NOMO-1 treated with DMSO at 0.1 percent for 48 hours (cell line): ENCODE measurements around the gene GORASP2.
"Not testable (repeated sequence)": the region's sequence is repeated elsewhere in the genome, so short reads cannot be mapped to it uniquely, and the experiment has no call there.

Source experiments
- DNase-seq: peaks from one replicate; lab custom pipeline; 2025; ENCODE audit not compliant: unreplicated experiment; lab: John Stamatoyannopoulos, UW

The GORASP2 gene

DNA sequence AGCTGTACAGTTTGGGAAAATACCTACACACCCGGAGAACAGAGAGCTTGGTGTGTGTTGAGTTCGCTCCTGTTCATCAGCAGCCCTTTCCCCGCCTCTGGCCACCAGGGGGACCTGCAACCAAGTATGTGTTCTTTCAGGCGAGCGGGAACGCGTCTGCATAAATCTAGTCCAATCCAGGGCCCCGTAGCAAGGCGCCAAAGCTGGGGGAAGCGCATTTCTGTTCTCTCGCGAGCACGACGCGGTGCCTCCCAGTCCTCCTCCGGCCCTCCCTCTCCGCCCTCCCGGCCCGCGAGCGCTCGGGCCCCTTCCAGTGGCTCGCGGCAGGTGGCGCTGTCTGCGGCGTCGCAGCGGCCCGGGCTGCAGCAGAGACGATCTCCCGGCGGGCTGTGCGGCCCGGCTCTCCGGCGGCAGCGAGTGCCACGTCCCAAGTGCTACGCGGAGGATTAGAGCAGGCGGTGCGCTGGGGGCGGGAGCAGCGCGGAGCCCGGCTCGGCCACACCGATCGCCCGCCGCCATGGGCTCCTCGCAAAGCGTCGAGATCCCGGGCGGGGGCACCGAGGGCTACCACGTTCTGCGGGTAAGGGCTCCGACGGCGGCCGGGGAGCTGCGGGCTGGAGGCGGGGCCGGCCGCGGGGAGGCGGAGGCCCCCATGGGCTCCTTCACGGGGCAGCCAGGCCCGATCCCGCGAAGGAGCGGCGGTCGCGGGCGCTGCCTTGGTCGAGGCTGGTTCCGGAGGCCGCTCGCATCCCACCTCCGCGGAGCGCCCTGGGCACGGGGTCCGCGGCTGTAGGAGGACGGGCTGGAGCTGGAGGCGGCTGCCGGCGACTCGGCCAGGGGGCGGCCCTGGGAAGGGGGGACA, at the start of gene GORASP2:
Gene GORASP2 (plus strand): TSS at position 430 of the 862 bp plus-strand sequence. CDS start 88 bp downstream, at position 518.
- DNase-seq, result peak; percentile 100

- DNase-seq, result no peak
These were observed 47.2 kb upstream of the GORASP2 start for GRCh38 chr2:170881840-170882239.

GRCh38 chr2:170882758-170883157, 46.3 kb upstream of the GORASP2 start:
- DNase-seq, result no peak

GRCh38 chr2:170883683-170884082, 45.4 kb upstream of the GORASP2 start:
- no peak for DNase-seq

- no peak for DNase-seq
These were observed 43.8 kb upstream of the GORASP2 start for GRCh38 chr2:170885130-170885791.

- DNase-seq, result no peak
These were observed 42.7 kb upstream of the GORASP2 start for GRCh38 chr2:170886386-170886785.

DNA sequence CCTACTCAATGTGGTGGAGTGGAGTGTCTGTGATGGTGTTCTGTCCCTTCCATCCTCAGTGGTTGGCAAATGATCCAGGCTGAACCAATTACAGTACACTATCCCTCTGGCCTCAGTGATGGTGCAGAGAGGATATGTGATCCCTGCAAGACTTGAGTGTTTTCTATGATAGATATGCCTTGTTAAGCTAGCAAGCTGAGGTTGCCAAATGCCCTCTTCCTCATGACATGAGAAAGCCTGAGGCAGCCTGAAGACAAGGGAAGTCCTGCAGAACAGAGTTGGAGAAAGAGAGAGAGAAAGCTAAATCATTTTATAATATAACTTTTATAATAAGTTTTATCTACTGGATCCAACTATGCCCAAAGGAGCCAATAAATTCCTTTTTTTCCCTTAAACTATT, 41.6 kb upstream of the GORASP2 start:
- no peak for DNase-seq

- no peak for DNase-seq
These were observed 41.2 kb upstream of the GORASP2 start for GRCh38 chr2:170887896-170888295.

GRCh38 chr2:170891893-170892292, 37.2 kb upstream of the GORASP2 start:
- no peak for DNase-seq

GRCh38 chr2:170892391-170892951, 36.6 kb upstream of the GORASP2 start:
- no peak for DNase-seq

- DNase-seq, result no peak
These were observed 33.9 kb upstream of the GORASP2 start for GRCh38 chr2:170895023-170895757.

DNA sequence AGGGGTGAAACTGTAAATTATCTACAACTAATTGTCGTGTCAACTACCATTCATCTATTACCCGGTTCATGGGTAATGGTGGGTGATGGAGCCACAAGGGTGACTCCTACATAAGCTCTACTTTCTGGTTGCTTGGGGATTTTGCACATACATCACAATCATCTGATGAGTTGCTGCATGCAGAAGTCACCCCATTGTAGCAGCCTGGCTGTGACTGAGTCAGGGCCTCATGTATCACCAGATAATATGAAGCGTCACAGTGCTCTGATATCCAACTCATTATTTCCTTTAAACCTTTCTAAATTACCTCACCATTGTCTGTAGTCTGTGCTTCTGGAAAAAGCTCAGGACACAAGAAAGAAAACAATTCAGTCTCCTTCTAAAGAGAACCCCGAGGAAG, 32.4 kb upstream of the GORASP2 start:
- DNase-seq, result no peak

GRCh38 chr2:170897108-170897507, 31.9 kb upstream of the GORASP2 start:
- DNase-seq, result no peak

DNA sequence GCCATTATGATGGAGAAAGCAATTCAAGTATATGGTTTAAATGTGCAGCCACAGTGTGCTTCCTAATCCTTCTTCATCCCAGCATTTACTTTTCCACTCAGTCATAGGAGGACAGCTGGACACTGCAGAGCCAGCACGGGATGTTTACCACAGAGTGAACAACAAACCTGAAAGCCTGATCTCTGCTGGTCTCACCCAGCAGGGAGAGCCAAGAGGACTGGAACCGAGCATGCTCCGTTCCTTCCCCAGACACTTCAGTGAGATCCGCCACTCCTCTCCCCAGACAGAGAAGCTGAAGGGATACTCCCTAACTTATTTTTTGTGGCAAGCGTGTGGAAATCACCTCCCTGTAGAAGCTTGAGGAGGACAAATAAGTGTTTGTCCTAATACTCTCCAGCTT, 23.2 kb upstream of the GORASP2 start:
- DNase-seq, result no peak

- DNase-seq, result no peak
These were observed 17.7 kb upstream of the GORASP2 start for GRCh38 chr2:170911314-170911889.

DNA sequence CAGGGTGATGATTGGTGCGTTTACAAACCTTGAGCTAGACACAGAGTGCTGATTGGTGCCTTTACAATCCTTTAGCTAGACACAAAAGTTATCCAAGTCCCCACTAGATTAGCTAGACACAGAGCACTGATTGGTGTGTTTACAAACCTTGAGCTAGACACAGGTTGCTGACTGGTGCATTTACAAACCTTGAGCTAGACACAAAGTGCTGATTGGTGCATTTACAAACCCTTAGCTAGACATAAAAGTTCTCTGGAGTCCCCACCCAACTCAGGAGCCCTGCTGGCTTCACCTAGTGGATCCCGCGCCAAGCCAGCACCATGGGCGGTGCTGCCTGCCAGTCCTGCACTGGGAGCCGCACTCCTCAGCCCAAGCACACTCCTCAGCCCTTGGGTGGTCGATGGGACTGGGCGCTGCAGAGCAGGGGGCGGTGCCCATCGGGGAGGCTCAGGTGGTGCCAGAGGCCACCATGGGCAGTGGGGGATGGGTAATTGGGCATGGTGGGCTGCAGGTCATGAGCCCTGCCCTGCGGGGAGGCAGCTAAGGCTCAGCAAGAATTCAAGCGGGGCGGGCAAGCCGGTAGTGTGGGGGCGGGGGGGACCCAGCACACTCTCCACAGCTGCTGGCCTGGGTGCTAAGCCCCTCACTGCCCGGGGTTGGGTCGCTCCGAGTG, 13.9 kb upstream of the GORASP2 start:
- not testable (repeated sequence) for DNase-seq

- DNase-seq, result no peak
These were observed 11.7 kb upstream of the GORASP2 start for GRCh38 chr2:170917219-170917913.

GRCh38 chr2:170917957-170918356, 11.1 kb upstream of the GORASP2 start:
- DNase-seq, result no peak

GRCh38 chr2:170921873-170922272, 7.2 kb upstream of the GORASP2 start:
- not testable (repeated sequence) for DNase-seq
